DND-41 (cell line): ENCODE data around the gene IQGAP1.

Experiments
- CTCF ChIP-seq: IDR thresholded peaks from 2 replicates; pipeline ENCODE4 v1.5.1; 2012; ENCODE audit warnings: borderline replicate concordance, low read length, moderate library complexity, mild to moderate bottlenecking; ENCODE audit not compliant: poor library complexity, severe bottlenecking; ENCODE audit errors: extremely low read depth
- EZH2 ChIP-seq: IDR thresholded peaks from 3 replicates; pipeline ENCODE4 v1.6.1; 2012; ENCODE audit warnings: borderline replicate concordance, low read depth, mild to moderate bottlenecking, moderate library complexity, low read length, inconsistent platforms; ENCODE audit not compliant: severe bottlenecking

GRCh38 chr15:90512981-90513380 is 124.9 kb downstream of the IQGAP1 start:
- no peak for TF ChIP-seq CTCF
- no peak for TF ChIP-seq EZH2
